Activated naive CD4-positive, alpha-beta T cell treated with anti-CD3 and anti-CD28 coated beads, Interleukin-2, amount 50 U/mL, for 24 hours (primary cell): ENCODE results near the gene TRIM46.

Experiments used
- H3K27ac Mint-ChIP-seq: one replicate; pipeline ENCODE4 v1.8.0; 2021; ENCODE audit warnings: mild to moderate bottlenecking, mixed read lengths
- H3K27me3 Mint-ChIP-seq: one replicate; pipeline ENCODE4 v1.8.0; 2021; ENCODE audit warnings: mixed read lengths
- H3K36me3 Mint-ChIP-seq: one replicate; pipeline ENCODE4 v1.8.0; 2021; ENCODE audit warnings: mixed read lengths
- H3K4me1 Mint-ChIP-seq: one replicate; pipeline ENCODE4 v1.8.0; 2021; ENCODE audit warnings: mixed read lengths
- H3K4me3 Mint-ChIP-seq: one replicate; pipeline ENCODE4 v1.8.0; 2021; ENCODE audit warnings: mild to moderate bottlenecking, mixed read lengths
- H3K9me3 Mint-ChIP-seq: one replicate; pipeline ENCODE4 v1.8.0; 2021; ENCODE audit warnings: mixed read lengths

Gene TRIM46

GRCh38 chr1:155173478-155174323, at the start of gene TRIM46:
TSS of gene TRIM46 (plus strand) at chr1:155173849. CDS start at chr1:155173967, 118 bp downstream.
- Mint-ChIP-seq H3K36me3 (peaks cover 8% of the 10 kb centered on the region), H3K27ac (peak within 1 kb of the TSS; percentile 99), H3K9me3 (no peaks in the 10 kb centered on the region), H3K27me3 (no peaks in the 10 kb centered on the region), H3K4me3 (peak within 1 kb of the TSS; percentile 91), H3K4me1 (peaks cover 35% of the 10 kb centered on the region)

- Mint-ChIP-seq H3K36me3 (no peaks in the 10 kb centered on the region), H3K4me3 (no peak overlapping the region), H3K27ac (no peak overlapping the region), H3K27me3 (no peaks in the 10 kb centered on the region), H3K9me3 (no peaks in the 10 kb centered on the region), H3K4me1 (peaks cover 26% of the 10 kb centered on the region)
Measured at GRCh38 chr1:155124503-155125463, 48.9 kb upstream of the TRIM46 start.

- peak overlapping the region; percentile 51 for H3K27ac Mint-ChIP-seq
- no peaks in the 10 kb centered on the region for H3K9me3 Mint-ChIP-seq
- H3K36me3 Mint-ChIP-seq, result no peaks in the 10 kb centered on the region
- peaks cover 31% of the 10 kb centered on the region for H3K4me1 Mint-ChIP-seq
- H3K4me3 Mint-ChIP-seq, result no peak overlapping the region
- H3K27me3 Mint-ChIP-seq, result no peaks in the 10 kb centered on the region
Measured at GRCh38 chr1:155125511-155125945, 48.1 kb upstream of the TRIM46 start.

- H3K27ac Mint-ChIP-seq, result peak overlapping the region; percentile 51
- no peaks in the 10 kb centered on the region for H3K9me3 Mint-ChIP-seq
- H3K27me3 Mint-ChIP-seq, result no peaks in the 10 kb centered on the region
- H3K4me3 Mint-ChIP-seq, result peak overlapping the region; percentile 17
- H3K36me3 Mint-ChIP-seq, result no peaks in the 10 kb centered on the region
- H3K4me1 Mint-ChIP-seq, result peaks cover 37% of the 10 kb centered on the region
Measured at GRCh38 chr1:155125946-155126555, 47.6 kb upstream of the TRIM46 start.

- H3K9me3 Mint-ChIP-seq, result no peaks in the 10 kb centered on the region
- no peaks in the 10 kb centered on the region for H3K27me3 Mint-ChIP-seq
- H3K4me3 Mint-ChIP-seq, result peak overlapping the region; percentile 86
- H3K27ac Mint-ChIP-seq, result no peak overlapping the region
- no peaks in the 10 kb centered on the region for H3K36me3 Mint-ChIP-seq
- H3K4me1 Mint-ChIP-seq, result peaks cover 37% of the 10 kb centered on the region
Measured at GRCh38 chr1:155126556-155127104, 47.0 kb upstream of the TRIM46 start.

- H3K27me3 Mint-ChIP-seq, result no peaks in the 10 kb centered on the region
- peak within 1 kb of the TSS; percentile 86 for H3K4me3 Mint-ChIP-seq
- H3K9me3 Mint-ChIP-seq, result no peaks in the 10 kb centered on the region
- peaks cover 37% of the 10 kb centered on the region for H3K4me1 Mint-ChIP-seq
- peak within 1 kb of the TSS; percentile 91 for H3K27ac Mint-ChIP-seq
- H3K36me3 Mint-ChIP-seq, result no peaks in the 10 kb centered on the region
Measured at GRCh38 chr1:155127105-155127966, 46.3 kb upstream of the TRIM46 start, which contains the start of gene EFNA1. TSS of gene EFNA1 (plus strand) at chr1:155127876. CDS start at chr1:155127978, 102 bp downstream.

- no peaks in the 10 kb centered on the region for H3K27me3 Mint-ChIP-seq
- no peaks in the 10 kb centered on the region for H3K36me3 Mint-ChIP-seq
- peak overlapping the region; percentile 84 for H3K4me3 Mint-ChIP-seq
- peak overlapping the region; percentile 91 for H3K27ac Mint-ChIP-seq
- no peaks in the 10 kb centered on the region for H3K9me3 Mint-ChIP-seq
- peaks cover 37% of the 10 kb centered on the region for H3K4me1 Mint-ChIP-seq
Measured at GRCh38 chr1:155127967-155128754, 45.5 kb upstream of the TRIM46 start.

GRCh38 chr1:155128755-155129473, 44.7 kb upstream of the TRIM46 start:
- Mint-ChIP-seq H3K27ac (no peak overlapping the region), H3K9me3 (no peaks in the 10 kb centered on the region), H3K4me1 (peaks cover 37% of the 10 kb centered on the region), H3K4me3 (peak overlapping the region; percentile 84), H3K27me3 (no peaks in the 10 kb centered on the region), H3K36me3 (no peaks in the 10 kb centered on the region)

- H3K27ac Mint-ChIP-seq, result peak overlapping the region; percentile 56
- H3K4me3 Mint-ChIP-seq, result no peak overlapping the region
- no peaks in the 10 kb centered on the region for H3K27me3 Mint-ChIP-seq
- no peaks in the 10 kb centered on the region for H3K9me3 Mint-ChIP-seq
- H3K36me3 Mint-ChIP-seq, result no peaks in the 10 kb centered on the region
- peaks cover 46% of the 10 kb centered on the region for H3K4me1 Mint-ChIP-seq
Measured at GRCh38 chr1:155130272-155131006, 43.2 kb upstream of the TRIM46 start.

- Mint-ChIP-seq H3K36me3 (no peaks in the 10 kb centered on the region), H3K9me3 (no peaks in the 10 kb centered on the region), H3K4me3 (no peak overlapping the region), H3K27ac (peak overlapping the region; percentile 9), H3K27me3 (no peaks in the 10 kb centered on the region), H3K4me1 (peaks cover 49% of the 10 kb centered on the region)
Measured at GRCh38 chr1:155131285-155131684, 42.4 kb upstream of the TRIM46 start.

- Mint-ChIP-seq H3K27me3 (no peaks in the 10 kb centered on the region), H3K4me1 (peaks cover 49% of the 10 kb centered on the region), H3K9me3 (no peaks in the 10 kb centered on the region), H3K4me3 (no peak overlapping the region), H3K27ac (peak overlapping the region; percentile 38), H3K36me3 (no peaks in the 10 kb centered on the region)
Measured at GRCh38 chr1:155131856-155132255, 41.8 kb upstream of the TRIM46 start.

- no peak overlapping the region for H3K27ac Mint-ChIP-seq
- H3K9me3 Mint-ChIP-seq, result no peaks in the 10 kb centered on the region
- H3K36me3 Mint-ChIP-seq, result peaks cover 2% of the 10 kb centered on the region
- H3K4me1 Mint-ChIP-seq, result peaks cover 55% of the 10 kb centered on the region
- no peaks in the 10 kb centered on the region for H3K27me3 Mint-ChIP-seq
- H3K4me3 Mint-ChIP-seq, result no peak overlapping the region
Measured at GRCh38 chr1:155133799-155134281, 39.8 kb upstream of the TRIM46 start.
